RPMI7951 (cell line): ENCODE results near the gene LPP. TPM values are rescaled to one million over a fixed set of nuclear protein-coding genes. Genes with fewer than 3 reads are reported as not detected.

ENCODE experiments used
- DNase-seq: peaks from one replicate; pipeline ENCODE4 v3.0.0-alpha.2; 2012; ENCODE audit warnings: low read depth
- total RNA-seq: library from RNA; depleted of rRNA; stranded (reverse); fragments of >200 nt; shearing (Covaris generic); gene quantifications from 2 replicates; pipeline ENCODE4 v1.2.3, GENCODE V29; 2014

LPP gene
- total RNA-seq, 1 experiment from 2014 or later = 30.2 TPM

- DNase-seq = no peak
These were observed 199.5 kb downstream of the LPP start for GRCh38 chr3:188353426-188353825.

- DNase-seq = no peak
These were observed 205.0 kb downstream of the LPP start for GRCh38 chr3:188358787-188359493.

GRCh38 chr3:188360364-188360881 is 206.5 kb downstream of the LPP start:
- DNase-seq = no peak

GRCh38 chr3:188361888-188362287 is 207.9 kb downstream of the LPP start:
- no peak for DNase-seq

- peak; percentile 90 for DNase-seq
These were observed 208.5 kb downstream of the LPP start for GRCh38 chr3:188362405-188362831.

GRCh38 chr3:188365184-188365583 is 211.2 kb downstream of the LPP start:
- DNase-seq = no peak

GRCh38 chr3:188365988-188366698 is 212.2 kb downstream of the LPP start:
- no peak for DNase-seq

GRCh38 chr3:188367678-188368077 is 213.7 kb downstream of the LPP start:
- no peak for DNase-seq

GRCh38 chr3:188369526-188369925 is 215.6 kb downstream of the LPP start:
- no peak for DNase-seq

- DNase-seq = no peak
These were observed 216.3 kb downstream of the LPP start for GRCh38 chr3:188370081-188370830.

GRCh38 chr3:188378786-188379185 is 224.8 kb downstream of the LPP start:
- no peak for DNase-seq

- no peak for DNase-seq
These were observed 226.3 kb downstream of the LPP start for GRCh38 chr3:188380252-188380651.

GRCh38 chr3:188380722-188381121 is 226.8 kb downstream of the LPP start:
- no peak for DNase-seq

GRCh38 chr3:188383748-188384147 is 229.8 kb downstream of the LPP start:
- no peak for DNase-seq

GRCh38 chr3:188385295-188385694 is 231.3 kb downstream of the LPP start:
- peak; percentile 61 for DNase-seq

GRCh38 chr3:188389711-188390342 is 235.9 kb downstream of the LPP start:
- DNase-seq = no peak

GRCh38 chr3:188390343-188390718 is 236.4 kb downstream of the LPP start:
- DNase-seq = no peak

GRCh38 chr3:188390775-188391443 is 237.0 kb downstream of the LPP start:
- peak; percentile 7 for DNase-seq

- DNase-seq = no peak
These were observed 237.6 kb downstream of the LPP start for GRCh38 chr3:188391592-188391991.

- DNase-seq = no peak
These were observed 238.1 kb downstream of the LPP start for GRCh38 chr3:188392076-188392475.

- DNase-seq = no peak
These were observed 240.7 kb downstream of the LPP start for GRCh38 chr3:188394623-188395022.
